HK-2 (cell line): ENCODE results near the gene NR2C1.
"Not testable (repeated sequence)": the region's sequence is repeated elsewhere in the genome, so short reads cannot be mapped to it uniquely, and the experiment has no call there.

Source experiments
- DNase-seq: peaks from one replicate; pipeline ENCODE4 v3.0.0-alpha.2; 2018; ENCODE audit not compliant: unreplicated experiment

NR2C1 gene

DNA sequence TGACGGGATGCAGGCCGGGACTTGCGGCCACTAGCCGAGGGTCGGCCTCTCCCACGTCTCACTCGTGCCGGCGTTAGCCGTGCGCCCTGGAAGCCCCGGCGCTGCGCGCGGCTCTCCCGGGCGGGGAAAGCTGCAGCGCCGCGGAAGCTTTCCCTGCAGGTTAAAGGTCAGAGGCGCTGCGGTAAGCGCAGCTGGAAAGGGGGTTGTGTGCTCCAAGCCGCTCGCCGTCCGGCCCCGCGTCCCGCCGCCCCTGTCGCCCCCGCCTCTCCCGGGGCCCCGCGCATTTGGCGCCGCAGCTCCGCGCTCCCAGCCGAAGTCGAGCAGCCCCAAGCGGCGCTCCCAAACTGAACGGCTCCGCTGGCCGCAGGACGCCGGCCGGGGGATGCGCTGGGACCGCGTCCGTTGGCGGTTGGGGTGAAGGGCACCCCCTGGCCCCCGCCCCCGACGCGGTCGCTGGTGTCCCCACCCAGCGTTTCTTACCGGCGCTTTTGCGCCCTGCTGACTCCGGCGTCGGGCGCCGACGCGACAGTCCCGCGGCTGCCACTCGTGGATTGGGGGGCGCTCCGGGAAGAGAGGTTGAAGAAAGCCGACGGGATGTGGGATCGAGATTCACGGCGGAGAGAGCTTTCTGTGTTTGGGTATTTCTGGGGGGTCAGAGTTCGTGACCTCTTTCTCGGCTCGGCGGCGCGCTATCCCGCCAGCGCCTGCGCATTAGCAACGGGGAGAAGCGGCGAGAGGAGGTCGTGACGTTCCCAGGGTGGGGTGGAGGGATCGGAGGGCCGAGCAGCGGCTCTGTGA, at the start of gene NR2C1:
Gene NR2C1 (minus strand): TSS at position 719 of the 798 bp plus-strand sequence. CDS start 6,234 bp downstream, outside the sequence.
- DNase-seq = peak; percentile 92

DNA sequence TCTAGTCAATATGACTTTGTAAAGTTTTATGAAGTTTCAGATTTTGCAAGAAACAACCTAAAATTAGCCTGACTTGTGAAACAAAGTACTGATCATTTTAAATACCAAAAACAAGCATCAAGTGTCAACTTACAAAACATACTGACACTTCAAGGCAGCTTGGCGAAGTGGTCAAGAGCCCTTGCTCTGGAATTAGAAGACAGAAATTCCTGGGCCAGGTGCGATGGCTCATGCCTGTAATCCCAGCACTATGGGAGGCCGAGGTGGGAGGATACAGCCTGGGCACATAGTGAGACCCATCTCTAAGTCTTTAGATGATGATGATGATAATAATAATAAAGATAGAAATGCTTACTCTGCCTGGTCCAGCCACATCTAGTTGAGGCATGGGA, 45.4 kb upstream of the NR2C1 start:
- DNase-seq = no peak

DNA sequence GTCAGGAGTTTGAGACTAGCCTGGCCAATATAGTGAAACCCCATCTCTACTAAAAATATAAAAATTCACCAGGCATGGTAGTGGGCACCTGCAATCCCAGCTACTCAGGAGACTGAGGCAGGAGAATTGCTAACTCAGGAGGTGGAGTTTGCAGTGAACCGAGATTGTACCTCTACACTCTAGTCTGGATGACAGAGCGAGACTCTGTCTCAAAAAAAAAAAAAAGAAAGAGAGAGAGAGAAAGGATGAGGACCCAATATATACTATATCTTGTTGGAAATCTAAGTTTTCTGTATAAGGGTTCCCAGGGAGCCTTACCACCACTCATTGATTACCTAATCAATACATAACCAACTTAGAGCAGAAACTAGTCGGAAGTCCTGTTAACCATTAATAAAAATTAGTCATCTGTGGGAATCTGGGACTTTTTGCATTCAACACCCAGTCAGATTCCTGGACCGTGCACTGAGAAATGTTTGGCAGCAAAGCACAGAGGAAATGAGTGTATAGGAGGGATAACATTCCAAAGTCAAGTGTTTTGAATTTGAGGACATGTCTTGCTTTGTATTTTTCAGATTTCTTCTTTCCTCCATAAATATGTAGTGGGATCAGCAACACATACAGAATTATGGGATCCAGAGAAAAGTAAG, 44.8 kb upstream of the NR2C1 start:
- peak; percentile 59 for DNase-seq

DNA sequence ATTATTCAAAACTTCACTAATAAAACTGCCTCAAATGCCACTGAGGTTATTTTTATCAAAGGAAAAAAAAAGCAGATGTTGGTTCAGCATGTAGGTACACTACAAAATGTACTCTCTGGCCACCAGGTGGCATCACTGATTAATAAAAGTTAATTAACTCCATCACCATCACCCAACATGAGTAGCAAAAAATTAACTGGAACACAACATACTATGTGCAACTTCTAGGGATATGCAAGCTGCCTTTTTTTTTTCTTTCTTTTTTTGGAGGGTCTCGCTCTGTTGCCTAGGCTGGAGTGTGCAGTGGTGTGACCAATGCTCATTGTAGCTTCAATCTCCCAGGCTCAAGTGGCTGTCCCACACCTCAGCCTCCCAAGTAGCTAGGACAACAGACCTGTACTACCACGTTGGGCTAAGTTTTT, 43.8 kb upstream of the NR2C1 start:
- DNase-seq = no peak

DNA sequence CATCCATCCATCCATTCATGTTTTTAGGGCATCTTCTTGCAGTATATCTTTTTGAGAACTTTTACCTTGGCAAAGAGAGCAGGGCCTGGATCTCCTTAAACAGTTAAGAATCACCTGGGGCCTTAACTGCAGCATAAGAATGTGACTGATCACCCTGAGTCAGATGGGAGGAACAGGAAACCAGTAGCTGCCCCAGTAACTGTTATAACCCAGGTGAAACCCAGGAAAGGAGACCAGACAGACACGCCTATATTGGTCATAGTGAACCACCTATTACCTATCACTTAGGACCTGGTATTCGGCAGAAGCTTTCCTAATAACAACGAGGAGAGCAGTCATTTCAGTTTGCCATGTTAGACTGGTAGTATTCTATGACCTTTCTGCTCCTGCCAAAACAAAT, 43.4 kb upstream of the NR2C1 start:
- DNase-seq = no peak

DNA sequence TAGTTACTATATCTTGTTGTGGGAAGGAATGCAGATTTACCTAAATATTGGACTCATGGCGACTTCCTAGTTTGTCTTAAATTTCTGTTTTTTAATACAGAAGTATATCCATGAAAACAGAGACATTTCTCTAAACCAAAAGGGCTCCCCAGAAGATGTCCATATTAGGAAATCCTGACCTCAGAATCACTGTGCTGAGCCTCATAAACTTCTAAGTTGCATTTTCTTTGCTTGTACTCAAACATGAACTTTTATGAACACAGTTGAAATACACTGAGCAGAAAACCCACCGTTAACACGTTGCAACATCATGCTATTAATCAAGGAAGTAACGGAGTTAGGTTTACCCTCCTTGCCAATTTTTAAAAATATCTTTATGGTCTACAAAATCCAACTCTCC, 42.9 kb upstream of the NR2C1 start:
- DNase-seq = no peak

DNA sequence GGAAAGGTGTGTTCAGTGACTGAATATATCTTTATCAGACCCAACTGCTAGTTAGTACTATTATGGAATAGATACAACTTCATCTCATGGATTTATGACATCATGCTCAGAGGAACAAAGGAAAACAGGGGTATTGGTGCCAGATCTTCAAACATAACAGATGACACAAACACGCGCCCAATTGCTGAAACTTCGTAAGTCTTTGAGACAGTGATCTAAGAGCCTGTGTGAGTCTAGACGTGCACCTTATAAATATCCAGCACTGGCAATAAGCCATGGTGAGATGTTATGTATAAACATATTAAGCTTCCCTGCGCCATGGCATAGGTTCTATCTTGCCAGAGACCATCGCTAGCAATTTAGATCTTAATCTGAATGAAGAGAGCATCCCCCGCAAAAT, 42.2 kb upstream of the NR2C1 start:
- DNase-seq = no peak

DNA sequence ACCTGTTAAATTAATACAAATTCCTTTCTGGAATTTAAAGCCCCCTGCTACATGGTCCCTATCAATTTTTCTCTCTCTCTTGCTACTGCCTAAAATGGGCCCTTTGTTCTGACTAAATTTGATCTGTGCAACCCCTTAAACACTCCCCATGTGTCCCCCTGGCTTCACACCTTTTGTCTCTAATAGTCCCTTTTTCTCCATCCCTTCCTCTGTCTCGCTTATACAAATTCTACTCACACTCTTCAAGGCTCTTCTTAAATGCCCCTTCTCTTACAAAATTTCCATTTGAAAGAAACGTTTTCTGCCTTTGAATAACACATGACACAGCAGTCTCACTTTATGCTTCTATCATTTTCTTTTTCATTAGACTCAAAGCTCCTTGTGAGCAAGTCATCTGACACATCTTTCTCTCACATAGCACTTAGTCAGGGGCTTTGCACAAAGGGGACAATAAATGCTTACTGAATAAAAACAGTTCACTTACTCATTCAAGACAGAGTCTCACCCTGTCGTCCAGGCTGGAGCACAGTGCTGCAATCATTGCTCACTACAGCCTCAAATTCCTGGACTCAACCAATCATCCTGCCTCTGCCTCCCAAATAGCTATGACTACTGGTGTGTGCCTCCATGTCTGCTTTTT, 41.5 kb upstream of the NR2C1 start:
- no peak for DNase-seq

DNA sequence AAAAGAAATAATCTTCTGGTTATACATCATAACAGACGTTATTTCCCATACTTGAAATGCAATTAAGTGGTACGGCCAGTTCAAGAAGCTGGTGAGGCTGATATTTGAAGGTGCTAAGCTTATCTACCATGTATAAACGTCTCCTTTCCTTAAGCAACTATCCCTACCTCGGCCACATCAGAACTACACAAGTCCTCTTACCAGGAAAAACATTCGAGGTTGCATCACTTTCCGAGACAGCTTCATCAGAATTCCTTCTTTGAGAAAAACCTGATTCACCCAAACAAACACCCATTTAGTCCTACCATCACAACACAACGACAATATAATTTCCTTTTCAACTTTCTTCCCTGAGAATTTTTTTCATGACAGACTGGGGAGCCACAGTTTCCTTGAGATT, 33.9 kb upstream of the NR2C1 start:
- DNase-seq = no peak

DNA sequence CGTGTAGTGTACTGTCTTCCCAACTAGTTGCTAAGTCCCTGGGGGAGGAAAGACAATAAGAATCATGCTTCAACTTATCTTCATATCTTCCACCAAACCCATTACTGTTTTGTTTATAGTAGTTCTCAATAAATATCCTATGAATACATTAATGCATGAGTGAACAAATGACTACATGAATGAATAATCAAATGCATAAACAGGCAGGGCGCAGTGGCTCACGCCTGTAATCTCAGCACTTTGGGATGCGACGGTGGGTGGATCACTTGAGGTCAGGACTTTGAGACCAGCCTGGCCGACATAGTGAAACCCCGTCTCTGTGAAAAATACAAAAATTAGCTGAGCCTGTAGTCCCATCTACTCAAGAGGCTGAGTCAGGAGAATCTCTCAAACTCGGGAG, 32.1 kb upstream of the NR2C1 start:
- no peak for DNase-seq

DNA sequence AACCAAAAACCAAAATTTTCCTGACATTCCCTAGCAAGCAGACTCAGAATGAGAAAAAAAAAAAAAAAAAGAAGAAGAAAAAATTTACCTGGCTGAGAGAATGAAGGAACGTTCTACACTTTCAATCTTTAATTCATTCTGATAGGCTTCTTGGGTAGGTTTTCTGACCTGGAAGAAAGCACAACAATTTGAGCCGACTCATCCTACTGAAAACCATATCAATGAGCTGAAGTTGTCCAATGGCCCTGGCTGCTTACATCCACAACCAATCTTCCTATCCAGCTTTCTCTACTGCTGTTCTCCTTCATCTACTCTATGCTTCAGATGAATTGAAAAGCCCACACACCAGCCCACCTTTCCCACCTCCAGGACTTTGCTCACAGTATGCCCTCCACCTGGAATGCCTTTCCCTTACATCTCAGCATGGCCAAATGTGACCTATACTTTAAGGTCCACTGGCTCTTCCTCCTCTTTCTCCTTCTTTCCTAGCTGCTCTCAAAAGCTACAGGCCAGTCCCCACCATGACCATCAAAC, 31.6 kb upstream of the NR2C1 start:
- DNase-seq = no peak

DNA sequence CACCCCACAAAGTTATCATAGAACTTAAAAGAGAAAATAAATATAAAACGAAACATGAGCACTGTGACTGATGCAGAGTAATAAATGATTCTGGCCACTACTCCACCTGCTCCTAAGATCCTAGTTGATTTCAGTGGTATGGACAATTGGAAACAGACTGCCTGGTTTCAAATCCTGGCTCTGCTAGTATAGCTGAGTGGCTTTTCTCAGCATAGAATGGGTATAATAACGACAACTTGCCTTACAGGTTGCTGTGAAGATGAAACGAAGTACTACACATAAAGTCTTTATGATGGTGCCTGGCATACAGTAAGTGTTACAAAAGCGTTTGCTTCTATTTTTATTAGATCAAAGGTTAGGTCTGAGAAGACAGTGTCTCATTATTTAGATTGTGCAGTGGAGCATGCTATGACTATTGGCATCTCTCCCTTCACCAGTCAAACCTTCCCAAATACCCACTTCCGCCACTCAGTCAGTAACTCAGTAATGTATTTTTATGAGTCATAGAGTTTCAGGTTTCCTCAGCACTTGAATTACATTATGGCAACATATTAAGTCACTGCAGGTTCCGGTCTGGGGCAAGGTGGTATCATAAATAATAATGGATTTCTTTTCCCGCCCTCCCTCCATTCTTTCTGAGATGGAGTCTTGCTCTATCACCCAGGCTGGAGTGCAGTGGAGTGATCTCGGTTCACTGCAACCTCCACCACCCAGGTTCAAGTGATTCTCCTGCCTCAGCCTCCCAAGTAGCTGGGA, 29.7 kb upstream of the NR2C1 start:
- no peak for DNase-seq

DNA sequence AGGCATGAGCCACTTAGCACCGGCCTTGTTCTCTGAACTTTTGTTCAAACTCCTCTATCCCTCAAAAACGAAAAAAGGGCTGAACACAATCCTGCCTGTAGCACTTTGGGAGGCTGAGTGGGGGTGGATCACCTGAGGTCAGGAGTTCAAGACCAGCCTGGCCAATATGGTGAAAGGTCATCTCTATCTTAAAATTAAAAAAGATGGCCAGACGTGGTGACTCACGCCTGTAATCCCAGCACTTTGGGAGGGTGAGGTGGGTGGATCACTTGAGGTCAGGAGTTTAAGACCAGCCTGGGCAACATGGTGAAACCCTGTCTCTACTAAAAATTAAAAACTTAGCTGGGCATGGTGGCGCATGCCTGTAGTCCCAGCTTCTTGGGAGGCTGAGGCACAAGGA, 28.5 kb upstream of the NR2C1 start:
- not testable (repeated sequence) for DNase-seq

DNA sequence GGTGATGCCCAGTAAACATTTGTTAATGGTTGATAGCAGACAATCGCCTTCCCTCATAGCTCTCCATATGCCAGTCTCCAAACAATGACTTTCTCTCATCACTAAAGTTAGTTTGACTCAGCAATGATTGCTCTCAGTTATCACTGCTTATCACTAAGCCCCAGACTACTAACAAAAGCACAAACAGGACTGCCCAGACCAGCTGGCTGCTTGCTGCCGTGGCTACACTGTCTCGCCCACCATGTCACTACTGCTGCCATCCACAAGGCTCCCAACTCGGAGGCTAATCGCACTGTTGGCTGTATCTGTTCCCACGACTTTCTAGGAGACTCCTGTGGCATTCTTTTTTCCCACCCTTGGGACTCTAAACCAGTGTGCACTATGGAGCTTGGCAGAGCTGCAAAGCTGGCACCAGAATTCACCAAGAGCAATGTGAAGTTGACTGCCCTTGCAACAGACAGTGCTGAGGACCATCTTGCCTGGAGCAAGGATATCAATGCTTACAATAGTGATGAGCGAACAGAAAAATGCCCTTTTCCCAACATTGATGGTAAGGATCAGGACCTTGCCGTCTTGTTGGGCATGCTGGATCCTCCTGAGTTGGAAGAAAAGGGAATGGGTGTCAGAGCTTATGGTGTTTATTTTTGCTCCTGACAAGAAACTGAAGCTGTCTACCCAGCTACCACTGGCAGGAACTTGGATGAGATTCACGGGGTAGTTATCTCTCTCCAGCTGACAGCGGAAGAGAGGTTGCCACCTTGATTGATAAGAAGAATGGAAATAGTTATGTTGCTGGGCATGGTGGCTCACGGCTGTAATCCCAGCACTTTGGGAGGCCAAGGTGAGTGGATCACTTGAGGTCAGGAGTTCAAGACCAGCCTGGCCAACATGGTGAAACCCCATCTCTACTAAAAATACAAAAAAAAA, 27.1 kb upstream of the NR2C1 start:
- DNase-seq = no peak

DNA sequence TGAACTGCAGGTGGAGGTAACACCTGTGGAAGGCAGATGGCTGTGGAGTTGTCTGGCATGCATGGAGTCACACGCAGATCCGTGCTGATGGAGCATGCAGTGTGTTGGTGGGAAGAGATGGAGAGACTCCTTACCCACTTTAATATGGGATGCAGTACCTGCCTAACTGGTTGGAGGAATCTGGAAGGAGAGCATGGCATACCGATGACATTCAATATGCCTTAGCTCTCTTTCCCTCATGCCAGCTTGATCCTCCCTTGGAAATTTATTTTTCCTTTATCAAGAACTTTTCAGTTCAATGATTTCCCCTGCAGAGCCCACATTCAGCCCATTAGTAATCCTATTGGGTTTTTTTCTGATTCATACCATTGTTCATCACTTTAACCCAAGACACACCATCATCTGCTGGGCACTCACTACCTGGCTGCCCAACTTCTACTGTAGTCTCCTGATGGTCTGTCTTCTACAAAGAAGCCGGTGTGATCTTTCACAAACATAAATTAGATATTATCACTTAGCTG, 25.9 kb upstream of the NR2C1 start:
- no peak for DNase-seq

DNA sequence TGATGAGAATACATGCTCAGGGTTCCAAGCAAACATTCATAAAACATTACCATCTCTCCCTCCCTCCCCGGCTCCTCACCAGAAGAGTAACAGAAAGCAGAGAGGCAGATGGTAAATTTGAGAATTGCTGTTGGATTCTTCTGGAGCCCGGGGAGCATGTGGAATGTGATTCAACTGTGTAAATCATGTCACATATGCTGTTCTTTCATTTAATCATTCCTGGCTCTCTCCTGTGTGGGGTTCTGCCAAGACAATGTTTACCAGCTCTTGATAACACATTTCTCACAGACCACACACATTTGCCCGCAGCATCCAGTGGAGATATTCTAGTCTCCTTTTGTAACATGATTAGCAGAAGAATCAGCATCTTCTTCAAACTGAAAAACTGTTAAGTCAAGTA, 23.4 kb upstream of the NR2C1 start:
- no peak for DNase-seq

DNA sequence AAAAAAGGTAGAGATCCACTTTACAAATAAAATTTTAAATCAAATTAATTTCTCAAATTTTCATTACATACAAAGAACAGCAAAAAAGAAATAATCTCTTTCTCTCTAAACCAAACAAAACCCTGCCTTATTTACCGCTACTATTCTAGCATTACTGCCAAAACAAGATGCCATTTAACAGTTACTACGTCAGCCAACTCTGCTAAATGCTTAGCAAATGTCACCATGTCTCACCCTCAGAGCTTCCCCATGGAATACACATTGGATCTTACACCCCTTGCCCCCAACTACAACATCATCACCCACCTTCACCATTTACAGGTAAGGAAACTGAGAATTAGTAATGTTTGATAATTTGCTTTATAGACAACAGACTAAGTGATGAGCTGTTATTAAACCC, 23.0 kb upstream of the NR2C1 start:
- no peak for DNase-seq

DNA sequence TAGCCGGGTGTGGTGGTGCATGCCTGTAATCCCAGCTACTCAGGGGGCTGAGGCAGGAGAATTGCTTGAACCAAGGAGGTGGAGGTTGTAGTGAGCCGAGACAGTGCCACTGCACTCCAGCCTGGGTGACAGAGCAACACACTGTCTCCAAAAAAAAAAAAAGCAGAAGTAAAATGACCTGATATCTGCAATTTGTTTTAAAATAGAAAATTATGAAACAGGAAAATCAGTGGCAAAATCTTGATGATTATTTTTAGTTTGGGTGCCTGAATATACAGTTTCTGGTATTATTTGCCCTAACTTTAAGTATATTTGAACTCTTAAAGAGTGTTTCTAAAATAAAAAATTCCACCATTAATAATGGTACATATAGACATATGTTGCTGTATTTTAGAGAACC, 22.4 kb upstream of the NR2C1 start:
- not testable (repeated sequence) for DNase-seq

DNA sequence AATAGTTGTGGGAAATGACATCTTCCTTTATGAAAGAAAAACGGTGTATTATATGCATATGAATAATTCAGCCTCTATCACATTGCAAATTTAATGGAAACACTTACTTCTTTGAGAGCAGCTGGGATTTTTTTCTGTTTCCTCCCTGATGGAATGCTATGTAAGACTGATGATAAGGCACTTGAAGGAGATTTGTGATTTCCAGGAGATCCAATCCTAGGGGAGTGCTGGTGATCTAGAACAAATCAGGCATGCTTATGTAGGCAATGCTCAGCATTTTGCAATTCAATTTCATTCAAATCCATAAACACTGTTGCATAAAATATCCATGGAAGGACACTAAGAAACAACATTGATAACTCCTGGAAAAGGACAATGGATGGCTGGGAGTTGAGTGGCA, 16.0 kb upstream of the NR2C1 start:
- DNase-seq = no peak

DNA sequence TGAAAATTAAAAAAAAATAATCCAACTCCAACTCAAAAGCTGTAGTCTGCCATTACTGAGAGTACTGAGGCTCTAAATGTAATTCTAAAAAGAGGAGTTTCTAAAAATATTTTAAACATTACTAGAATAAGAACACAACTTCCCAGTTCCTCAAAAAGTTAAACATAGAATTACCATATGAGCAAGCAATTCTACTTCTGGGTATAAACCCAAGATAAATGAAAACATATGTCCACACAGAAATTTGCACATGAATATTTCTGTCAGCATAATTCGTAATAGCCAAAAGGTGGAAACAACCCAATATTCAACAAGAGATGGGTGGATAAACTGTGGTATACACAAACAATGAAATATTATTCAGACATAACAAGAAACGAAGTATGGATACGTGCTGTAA, 15.0 kb upstream of the NR2C1 start:
- no peak for DNase-seq

DNA sequence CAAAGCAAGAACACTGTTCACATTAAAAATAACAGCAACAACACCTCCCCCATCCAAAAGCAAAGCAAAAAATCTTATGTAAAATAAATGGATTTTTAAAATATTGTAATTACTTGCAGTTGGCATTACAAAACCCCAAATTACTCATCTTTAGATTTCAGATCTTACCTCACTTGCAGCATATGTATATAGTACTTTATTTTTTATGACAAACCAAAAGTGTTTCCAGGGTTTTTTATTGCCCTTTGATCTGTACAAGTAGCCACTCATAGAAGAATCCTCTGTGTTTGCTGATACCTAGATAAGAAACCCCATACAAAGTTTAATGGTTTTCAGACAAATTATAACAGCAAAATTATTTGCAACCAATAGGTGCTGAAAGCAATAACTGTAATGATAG, 12.2 kb upstream of the NR2C1 start:
- no peak for DNase-seq
